Brain microvascular endothelial cell (primary cell): ENCODE data around the gene PPFIA3.

Source experiments
- DNase-seq: peaks from one replicate; pipeline ENCODE4 v3.0.0-alpha.2; 2020
- H3K27ac ChIP-seq: fragments of 250-450 bp; sonication (Bioruptor Pico); 2 replicates; pipeline ENCODE4 v1.5.1; 2020; ENCODE audit warnings: mild to moderate bottlenecking, moderate library complexity
- H3K27me3 ChIP-seq: fragments of 250-450 bp; sonication (Bioruptor Pico); replicated peaks from 2 replicates; pipeline ENCODE4 v1.5.1; 2020; ENCODE audit warnings: mild to moderate bottlenecking
- H3K36me3 ChIP-seq: fragments of 250-450 bp; sonication (Bioruptor Pico); replicated peaks from 2 replicates; pipeline ENCODE4 v1.5.1; 2020; ENCODE audit warnings: mild to moderate bottlenecking
- H3K4me3 ChIP-seq: 2 replicates; pipeline ENCODE4 v1.5.1; 2011; ENCODE audit warnings: low read depth, mild to moderate bottlenecking, control low read depth, low read length, moderate library complexity
- in situ Hi-C: cut with HindIII; loops from 2 replicates; pipeline ENCODE4 v1.10.0; 2017; ENCODE audit warnings: low sequenced_read_pairs, low pct_ligation_motif_present
- TF ChIP-seq, protein P1 (sequence below): IDR thresholded peaks from 2 replicates; pipeline ENCODE4 v1.5.1; 2011; ENCODE audit warnings: low read depth, mild to moderate bottlenecking, moderate library complexity, low read length, control low read depth, inconsistent platforms; ENCODE audit errors: missing control alignments

Gene PPFIA3

DNA sequence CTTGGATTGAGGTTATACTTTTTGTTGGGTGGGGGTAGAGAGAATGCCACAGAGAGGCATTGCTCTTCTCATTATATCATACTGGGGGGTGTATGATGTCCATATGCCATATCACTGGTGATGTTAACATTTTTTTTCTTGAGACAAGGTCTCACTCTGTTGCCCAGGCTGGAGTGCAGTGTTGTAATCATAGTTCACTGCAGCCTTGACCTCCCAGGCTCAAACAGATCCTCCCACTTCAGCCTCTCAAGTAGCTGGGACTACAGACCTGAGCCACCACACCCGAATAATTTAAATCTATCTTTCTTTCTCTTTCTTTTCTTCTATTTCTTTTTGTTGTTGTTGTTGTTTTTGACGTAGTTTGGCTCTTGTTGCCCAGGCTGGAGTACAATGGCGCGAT lies 39.0 kb upstream of the PPFIA3 start:
- in situ Hi-C loops = no loop called here
- no peak overlapping the region for H3K27ac ChIP-seq
- TF ChIP-seq, protein P1, sequence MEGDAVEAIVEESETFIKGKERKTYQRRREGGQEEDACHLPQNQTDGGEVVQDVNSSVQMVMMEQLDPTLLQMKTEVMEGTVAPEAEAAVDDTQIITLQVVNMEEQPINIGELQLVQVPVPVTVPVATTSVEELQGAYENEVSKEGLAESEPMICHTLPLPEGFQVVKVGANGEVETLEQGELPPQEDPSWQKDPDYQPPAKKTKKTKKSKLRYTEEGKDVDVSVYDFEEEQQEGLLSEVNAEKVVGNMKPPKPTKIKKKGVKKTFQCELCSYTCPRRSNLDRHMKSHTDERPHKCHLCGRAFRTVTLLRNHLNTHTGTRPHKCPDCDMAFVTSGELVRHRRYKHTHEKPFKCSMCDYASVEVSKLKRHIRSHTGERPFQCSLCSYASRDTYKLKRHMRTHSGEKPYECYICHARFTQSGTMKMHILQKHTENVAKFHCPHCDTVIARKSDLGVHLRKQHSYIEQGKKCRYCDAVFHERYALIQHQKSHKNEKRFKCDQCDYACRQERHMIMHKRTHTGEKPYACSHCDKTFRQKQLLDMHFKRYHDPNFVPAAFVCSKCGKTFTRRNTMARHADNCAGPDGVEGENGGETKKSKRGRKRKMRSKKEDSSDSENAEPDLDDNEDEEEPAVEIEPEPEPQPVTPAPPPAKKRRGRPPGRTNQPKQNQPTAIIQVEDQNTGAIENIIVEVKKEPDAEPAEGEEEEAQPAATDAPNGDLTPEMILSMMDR = no peak

DNA sequence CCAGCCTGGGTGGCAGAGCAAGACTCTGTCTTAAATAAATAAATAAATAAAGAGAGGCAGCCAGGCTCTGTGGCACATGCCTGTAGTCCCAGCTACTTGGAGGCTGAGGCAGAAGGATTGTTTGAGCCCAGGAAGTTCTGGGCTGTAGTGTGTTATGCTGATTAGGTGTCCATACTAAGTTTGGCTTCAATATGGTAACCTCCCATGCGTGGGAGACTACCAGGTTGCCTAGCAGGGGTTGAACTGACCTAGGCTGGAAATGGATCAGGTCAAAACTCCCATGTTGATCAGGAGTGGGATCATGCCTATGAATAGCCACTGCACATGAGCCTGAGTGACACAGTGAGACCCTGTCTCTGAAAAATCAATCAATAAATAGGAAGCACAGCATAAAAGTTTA lies 38.1 kb upstream of the PPFIA3 start:
- no peak overlapping the region for H3K27ac ChIP-seq
- DNase-seq = no peak
- no peaks in the 10 kb centered on the region for H3K27me3 ChIP-seq
- TF ChIP-seq, protein P1 = no peak
- H3K36me3 ChIP-seq = peaks cover under 1% of the 10 kb centered on the region
- in situ Hi-C loops = no loop called here
- H3K4me3 ChIP-seq = no peak overlapping the region

More for the DNA sequence above, 39.0 kb upstream of the PPFIA3 start:
- Histone ChIP-seq H3K36me3 (no peaks in the 10 kb centered on the region), H3K27me3 (no peaks in the 10 kb centered on the region), H3K4me3 (no peak overlapping the region)
- DNase-seq = no peak

DNA sequence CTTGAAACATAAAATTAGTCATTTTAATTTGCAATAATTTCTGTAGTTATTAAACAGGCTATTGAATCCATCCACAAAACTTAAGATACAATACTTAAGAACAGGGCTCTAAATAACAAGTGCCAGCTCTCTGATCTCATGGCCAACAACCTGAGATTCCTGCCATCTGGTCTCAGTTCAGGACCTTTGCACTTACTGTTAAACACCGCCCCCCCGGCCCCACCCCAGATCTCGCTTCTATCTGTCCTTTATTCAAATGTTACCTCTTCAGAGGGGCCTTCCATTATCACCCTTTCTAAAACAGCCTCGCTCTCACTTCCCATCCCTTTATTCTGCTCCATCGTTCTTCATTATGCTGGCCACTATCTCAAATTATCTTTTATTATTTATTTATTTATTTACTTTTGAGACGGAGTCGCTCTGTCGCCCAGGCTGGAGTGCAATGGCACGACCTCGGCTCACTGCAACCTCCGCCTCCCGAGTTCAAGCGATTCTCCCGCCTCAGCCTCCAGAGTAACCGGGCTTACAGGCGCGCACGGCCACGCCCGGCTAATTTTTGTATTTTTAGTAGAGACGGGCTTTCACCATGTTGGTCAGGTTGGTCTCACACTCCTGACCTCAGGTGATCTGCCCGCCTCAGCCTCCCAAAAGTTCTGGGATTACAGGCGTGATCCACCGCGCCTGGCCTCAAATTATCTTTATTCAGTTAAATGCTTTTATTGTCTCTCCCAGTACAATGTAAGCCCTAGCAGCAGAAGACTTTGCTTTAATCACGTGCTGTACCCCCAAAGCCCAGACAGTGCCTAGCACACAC lies 34.9 kb upstream of the PPFIA3 start:
- no peak for DNase-seq
- Histone ChIP-seq H3K27me3 (no peaks in the 10 kb centered on the region), H3K27ac (peak overlapping the region; percentile 86), H3K36me3 (peaks cover 24% of the 10 kb centered on the region), H3K4me3 (peak overlapping the region; percentile 96)
- TF ChIP-seq, protein P1 = no peak
- in situ Hi-C loops = no loop called here

DNA sequence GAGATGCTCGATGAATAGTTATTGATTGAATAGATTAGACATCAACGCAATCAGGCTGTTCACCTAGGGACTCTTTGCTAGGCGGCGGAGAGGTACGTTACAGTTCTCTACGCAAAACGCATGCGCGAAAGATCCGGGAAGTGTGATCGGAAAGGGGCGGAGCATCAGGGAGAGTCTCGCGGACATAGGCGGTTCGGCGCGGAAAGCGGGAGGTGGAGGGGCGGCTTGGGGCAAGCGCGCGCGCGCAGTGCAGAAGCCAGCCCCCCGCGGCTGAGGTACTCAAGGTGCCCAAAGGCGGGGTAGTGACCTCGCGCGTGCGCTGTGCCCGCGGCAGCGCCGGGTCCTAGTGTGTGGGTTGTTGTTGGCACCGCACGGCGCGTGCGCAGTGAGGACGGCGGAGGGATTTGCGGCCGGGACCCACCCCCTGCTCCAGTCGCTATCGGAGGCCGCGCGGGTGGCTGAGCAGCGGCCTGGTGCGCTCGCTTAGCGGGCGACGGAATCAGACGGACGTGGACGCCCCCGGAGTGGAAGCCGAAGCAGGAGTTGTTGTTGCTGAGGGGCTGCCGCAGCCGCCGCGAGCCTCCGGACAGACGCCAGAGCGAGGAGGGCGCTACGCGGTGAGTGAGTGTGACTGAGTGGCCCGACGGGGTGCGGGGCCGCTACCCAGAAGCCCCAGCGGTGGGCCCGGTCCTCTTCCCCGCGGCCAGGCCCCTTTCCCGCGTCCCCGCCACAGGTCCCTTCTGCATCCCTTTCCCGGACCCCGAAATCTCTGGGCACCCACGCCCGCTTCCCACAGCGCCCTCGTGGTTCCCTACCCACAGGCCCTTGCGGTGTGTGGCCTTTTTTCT lies 34.1 kb upstream of the PPFIA3 start, which contains the start of gene SNRNP70:
TSS of gene SNRNP70 (plus strand) at position 432 of the 848 bp plus-strand sequence. CDS start 964 bp downstream, outside the sequence.
- Histone ChIP-seq H3K27ac (peak within 1 kb of the TSS; percentile 86), H3K4me3 (peak within 1 kb of the TSS; percentile 96), H3K27me3 (no peaks in the 10 kb centered on the region), H3K36me3 (peaks cover 28% of the 10 kb centered on the region)
- DNase-seq = peak; percentile 99
- in situ Hi-C loops = no loop called here
- TF ChIP-seq, protein P1 = no peak

DNA sequence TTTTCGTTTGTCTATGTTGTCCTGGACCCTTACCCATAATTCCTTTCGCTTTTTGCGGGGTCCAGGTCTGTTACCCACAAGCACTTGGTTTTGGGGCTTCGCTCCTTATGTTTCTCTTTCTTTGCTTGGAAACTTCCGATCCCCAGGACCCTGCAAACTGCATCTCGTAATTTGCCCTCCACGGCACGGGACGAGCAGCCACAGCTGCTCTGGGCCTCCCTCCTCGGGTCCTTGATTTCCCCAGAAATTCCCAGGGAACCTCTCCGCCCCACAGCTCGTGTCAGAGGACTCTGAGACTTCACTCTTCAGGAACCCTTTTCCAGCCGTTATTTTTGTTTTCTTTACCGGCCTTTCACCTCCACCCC lies 33.5 kb upstream of the PPFIA3 start:
- no peaks in the 10 kb centered on the region for H3K27me3 ChIP-seq
- H3K27ac ChIP-seq = peak overlapping the region; percentile 86
- peaks cover 34% of the 10 kb centered on the region for H3K36me3 ChIP-seq
- DNase-seq = no peak
- H3K4me3 ChIP-seq = peak overlapping the region; percentile 96
- in situ Hi-C loops = no loop called here
- TF ChIP-seq, protein P1 = no peak
